GM12878 (cell line): ENCODE data around the gene SUB1. TPM values are rescaled to one million over a fixed set of nuclear protein-coding genes. Genes with fewer than 3 reads are reported as not detected.
A peak's percentile ranks its signal among the peaks of the same experiment; 100 is the strongest.

Source experiments
- ATAC-seq: fragments of 200-7000 bp; cut with Tn5 transposase; 3 replicates; pipeline ENCODE4 v1.9.1; 2020; ENCODE audit warnings: mild to moderate bottlenecking, moderate library complexity
- BruUV-seq: library from RNA; stranded (reverse); fragments of 400-500 nt; replicated peaks from 2 replicates; lab custom pipeline; 2021; lab: Mats Ljungman, UMichigan
- CTCF ChIA-PET: fragments of 300-600 bp; sonication (Branson Sonifier 250); formaldehyde crosslinking; extraction: SDS; loops from one replicate; lab custom pipeline; 2021; ENCODE audit warnings: inconsistent platforms; lab: Yijun Ruan, JAX
- POLR2A ChIA-PET: fragments of 350-600 bp; formaldehyde crosslinking; extraction: SDS; loops from one replicate; lab custom pipeline; 2021; ENCODE audit warnings: inconsistent platforms; lab: Charles Lee
- RAD21 ChIA-PET: fragments of 300-600 bp; sonication (Branson Sonifier 250); formaldehyde crosslinking; loops from one replicate; lab custom pipeline; 2023; ENCODE audit warnings: antibody characterized with exemption; ENCODE audit not compliant: unreplicated experiment; lab: Charles Lee
- SMC1A ChIA-PET: fragments of 300-600 bp; sonication (Branson Sonifier 250); formaldehyde crosslinking; loops from one replicate; lab custom pipeline; 2023; ENCODE audit not compliant: unreplicated experiment, uncharacterized antibody; lab: Charles Lee
- DNase-seq: peaks from one replicate; pipeline ENCODE4 v3.0.0-alpha.2; 2011; ENCODE audit warnings: low read depth, low spot score
- FAIRE-seq: peaks from 3 replicates; lab custom pipeline; 2011; peaks lifted over from hg19 to GRCh38; lab: Jason Lieb, UNC
- H2AFZ ChIP-seq: 2 replicates; pipeline ENCODE4 v1.6.0; 2011; ENCODE audit warnings: low read depth, low read length, control low read depth; ENCODE audit not compliant: control insufficient read depth
- H3K27ac ChIP-seq: 2 replicates; pipeline ENCODE4 v1.5.1; 2011; ENCODE audit warnings: control low read depth; ENCODE audit not compliant: control insufficient read depth, insufficient read depth
- H3K27me3 ChIP-seq, 2 experiments: replicated peaks in 1 of 2; 2 replicates each; pipeline versions ENCODE4 v1.6.0 to v1.6.1; 2011; ENCODE audit warnings: low read length in 1 of 2; ENCODE audit not compliant: control insufficient read depth in 2 of 2, insufficient read depth in 2 of 2
- H3K36me3 ChIP-seq, 2 experiments: 2 replicates each; pipeline ENCODE4 v1.5.1; 2011; ENCODE audit warnings: low read length in 1 of 2; ENCODE audit not compliant: control insufficient read depth in 2 of 2, insufficient read depth in 2 of 2
- H3K4me1 ChIP-seq: 2 replicates; pipeline ENCODE4 v1.6.1; 2011; ENCODE audit warnings: mild to moderate bottlenecking, low read length, moderate library complexity, mixed read lengths; ENCODE audit not compliant: control insufficient read depth, insufficient read depth
- H3K4me2 ChIP-seq: 2 replicates; pipeline ENCODE4 v1.6.0; 2011; ENCODE audit warnings: control low read depth; ENCODE audit not compliant: control insufficient read depth, insufficient read depth
- H3K4me3 ChIP-seq: fragments of 200-600 bp; sonication (generic); 2 replicates; pipeline ENCODE4 v1.5.1; 2016
- H3K79me2 ChIP-seq: 2 replicates; pipeline ENCODE4 v1.6.0; 2011; ENCODE audit warnings: low read length; ENCODE audit not compliant: control insufficient read depth, insufficient read depth
- H3K9ac ChIP-seq: 2 replicates; pipeline ENCODE4 v1.8.0; 2011; ENCODE audit warnings: low read length, control low read depth, mixed read lengths; ENCODE audit not compliant: control insufficient read depth, insufficient read depth
- H3K9me3 ChIP-seq: replicated peaks from 3 replicates; pipeline ENCODE4 v1.5.1; 2011; ENCODE audit warnings: mild to moderate bottlenecking, low read length; ENCODE audit not compliant: control insufficient read depth, insufficient read depth
- H4K20me1 ChIP-seq: 2 replicates; pipeline ENCODE4 v1.6.0; 2011; ENCODE audit not compliant: control insufficient read depth, insufficient read depth
- BCL11A ChIP-seq: IDR thresholded peaks from 2 replicates; pipeline ENCODE4 v1.6.1; 2011; ENCODE audit warnings: low read depth, low read length
- BRCA1 ChIP-seq: IDR thresholded peaks from 2 replicates; pipeline ENCODE4 v1.6.1; 2011; ENCODE audit warnings: low read depth, low read length, improper control_type of control experiment
- CTCF ChIP-seq, 3 experiments: IDR thresholded peaks in 2 of 3; conservative IDR thresholded peaks in 1 of 3; 2 replicates each; pipeline ENCODE4 v1.5.1; 2011; ENCODE audit warnings: low read depth in 3 of 3, low read length in 3 of 3, mild to moderate bottlenecking in 3 of 3, control low read depth in 2 of 3, moderate library complexity in 2 of 3, inconsistent platforms in 1 of 3, mixed read lengths in 1 of 3; ENCODE audit not compliant: control insufficient read depth in 2 of 3, insufficient read depth in 1 of 3; ENCODE audit errors: extremely low read depth in 1 of 3
- IKZF1 ChIP-seq: fragments of 450-650 bp; conservative IDR thresholded peaks from 2 replicates; pipeline ENCODE4 v1.6.1; 2017; ENCODE audit warnings: antibody characterized with exemption, mild to moderate bottlenecking
- KAT2A ChIP-seq: conservative IDR thresholded peaks from 2 replicates; pipeline ENCODE4 v1.6.1; 2011; ENCODE audit warnings: low read depth, low read length; ENCODE audit not compliant: control insufficient read depth
- NFYB ChIP-seq: IDR thresholded peaks from 2 replicates; pipeline ENCODE4 v1.6.1; 2011; ENCODE audit warnings: low read depth, mild to moderate bottlenecking, low read length, improper control_type of control experiment, moderate library complexity; ENCODE audit not compliant: insufficient read depth
- NRF1 ChIP-seq: conservative IDR thresholded peaks from 2 replicates; pipeline ENCODE4 v1.6.1; 2011; ENCODE audit warnings: mild to moderate bottlenecking, low read depth, low read length, improper control_type of control experiment
- RB1 ChIP-seq: fragments of 450-650 bp; formaldehyde crosslinking; IDR thresholded peaks from 2 replicates; pipeline ENCODE4 v1.6.1; 2017; ENCODE audit warnings: mild to moderate bottlenecking, borderline replicate concordance
- SMAD1 ChIP-seq: fragments of 450-650 bp; IDR thresholded peaks from 2 replicates; pipeline ENCODE4 v1.6.1; 2018; ENCODE audit warnings: mild to moderate bottlenecking, low read depth; ENCODE audit not compliant: partially characterized antibody
- SMARCA5 ChIP-seq: fragments of 450-650 bp; IDR thresholded peaks from 2 replicates; pipeline ENCODE4 v1.6.1; 2017; ENCODE audit warnings: mild to moderate bottlenecking
- TARDBP ChIP-seq: IDR thresholded peaks from 2 replicates; pipeline ENCODE4 v1.6.1; 2016; ENCODE audit warnings: borderline replicate concordance
- TCF7 ChIP-seq: IDR thresholded peaks from 2 replicates; pipeline ENCODE4 v1.6.1; 2014; ENCODE audit warnings: antibody characterized with exemption, borderline replicate concordance
- ZBTB4 ChIP-seq: fragments of 450-650 bp; formaldehyde crosslinking; IDR thresholded peaks from 2 replicates; pipeline ENCODE4 v1.4.0; 2022; ENCODE audit warnings: mild to moderate bottlenecking, moderate library complexity
- ZNF592 ChIP-seq: fragments of 450-650 bp; IDR thresholded peaks from 2 replicates; pipeline ENCODE4 v1.6.1; 2017; ENCODE audit warnings: mild to moderate bottlenecking, moderate library complexity
- WGBS: methylation state at CpG from one replicate; pipeline ENCODE4 v1.1.6; 2016; ENCODE audit warnings: low lambda C conversion rate; ENCODE audit not compliant: insufficient replicate concordance, insufficient coverage; ENCODE audit errors: missing lambda C conversion rate; 5-methylcytosine and 5-hydroxymethylcytosine counted together
- in situ Hi-C: fragments of 300-500 bp; cut with MboI; formaldehyde crosslinking; loops from 9 replicates; pipeline ENCODE4 v1.14.3; 2018; ENCODE audit warnings: mixed read lengths
- intact Hi-C: fragments of 100-400 bp; cut with micrococcal nuclease; formaldehyde crosslinking; loops from one replicate; pipeline ENCODE4 v1.14.2; 2022; ENCODE audit not compliant: unreplicated experiment
- polyA plus RNA-seq, 11 experiments: library from polyadenylated mRNA; depleted of rRNA in 4 of 11; unstranded in 6 of 11; stranded (reverse) in 5 of 11; fragments of >200 nt; fragmentation: Nextera tagmentation in 4 of 11; fragmentation: Illumina TruSeq in 1 of 11; extraction: Ambion mirVana in 4 of 11; extraction: Trizol in 1 of 11; gene quantifications; 1 replicate in 1 of 11; 2 replicates in 10 of 11; pipeline versions ENCODE4 v1.2.1 to v1.2.3, GENCODE V29; 2011 to 2016; ENCODE audit warnings: inconsistent platforms in 2 of 11, missing spikeins in 2 of 11, low read depth in 1 of 11
- total RNA-seq, 4 experiments: library from RNA; depleted of rRNA in 3 of 4; stranded (reverse); fragments of >200 nt in 3 of 4; fragmentation: Illumina TruSeq in 1 of 4; extraction: Trizol in 1 of 4; gene quantifications; 2 replicates each; pipeline versions ENCODE4 v1.2.1 to v1.2.3, GENCODE V29; 2013 to 2021

SUB1 gene
- total and polyA plus RNA-seq, 10 of the 15 experiments (the other 5 are each of a cell fraction or from before 2014, with no cell fraction given), result 468 to 2,785 (median 1,145) TPM

GRCh38 chr5:32538031-32538547 lies 47.3 kb upstream of the SUB1 start:
- peaks cover 74% of the 10 kb centered on the region for H3K4me1 ChIP-seq
- WGBS, result 25% methylated on average over 7 of the region's 7 CpGs
- POLR2A ChIA-PET, result interaction anchor here (1.2 to 2.8 kb wide), 4 partner anchors 10 to 52 kb away, joined by 3 to 44 read pairs (median 5); partner anchors contain the start of gene SUB1
- H3K27ac ChIP-seq, result peak overlapping the region; percentile 67
- H3K4me3 ChIP-seq, result 0 out of 2 replicates have a peak overlapping the region, but pooled peaks have one; percentile 18
- RAD21 ChIA-PET, result interaction anchor here (1.5 to 13.0 kb wide), 6 partner anchors 9 to 48 kb away, joined by 5 to 355 read pairs (median 8); partner anchors contain the start of gene SUB1
- H3K9me3 ChIP-seq, result peaks cover 2% of the 10 kb centered on the region; the same call in 1 of the 3 replicates
- peak; percentile 81 for ATAC-seq
- DNase-seq, result peak; percentile 81
- SMC1A ChIA-PET, result interaction anchor here (1.2 to 21.0 kb wide), 7 partner anchors 9 to 51 kb away, joined by 3 to 505 read pairs (median 16); partner anchors contain the start of gene SUB1
- H3K9ac ChIP-seq, result no peak overlapping the region
- intact Hi-C loops, result loop anchor here (1.0 to 5.0 kb wide), 2 partner anchors 45 to 366 kb away; partner anchors contain the start of gene GOLPH3
- H4K20me1 ChIP-seq, result no peaks in the 10 kb centered on the region
- CTCF ChIA-PET, result interaction anchor here (0.7 to 6.7 kb wide), 7 partner anchors 28 to 51 kb away, joined by 3 to 51 read pairs (median 16); partner anchors contain the start of gene SUB1
- in situ Hi-C loops, result loop anchor here (5.0 kb wide), 1 partner anchor 44 kb away; no protein-coding TSS in a partner anchor
- no peak overlapping the region for H2AFZ ChIP-seq
- no peaks in the 10 kb centered on the region for H3K27me3 ChIP-seq
- peak overlapping the region; percentile 78 for H3K4me2 ChIP-seq
- peaks cover 1% of the 10 kb centered on the region for H3K79me2 ChIP-seq
- H3K36me3 ChIP-seq, result no peaks in the 10 kb centered on the region
- no TSS peak for BruUV-seq
- peak; percentile 57 for FAIRE-seq
- TF ChIP-seq BRCA1, result no peak
- no peak for TF ChIP-seq NFYB
- no peak for TF ChIP-seq TARDBP
- no peak for TF ChIP-seq SMARCA5
- TF ChIP-seq TCF7, result peak; percentile 74; the same call in 1 of the 2 replicates
- no peak for TF ChIP-seq KAT2A
- no peak for TF ChIP-seq ZNF592
- no peak for TF ChIP-seq CTCF (IDR thresholded peaks at IDR 0.05 in 2 of 3, conservative IDR thresholded peaks at IDR 0.05 in 1 of 3; ENCODE audit: control insufficient read depth in 2 of 3, extremely low read depth in 1 of 3, insufficient read depth in 1 of 3, low read depth in 3 of 3, low read length in 3 of 3)
- no peak for TF ChIP-seq NRF1
- TF ChIP-seq SMAD1, result no peak
- TF ChIP-seq IKZF1, result peak; percentile 100
- no peak for TF ChIP-seq ZBTB4 (CRISPR knock-in tag)
- no peak for TF ChIP-seq RB1
- peak; percentile 95 for TF ChIP-seq BCL11A
